IMR-90 (cell line): ENCODE results near the gene SIGLEC7. TPM values are rescaled to one million over a fixed set of nuclear protein-coding genes. Genes with fewer than 3 reads are reported as not detected.

Source experiments
- ATAC-seq: fragments of 200-7000 bp; cut with Tn5 transposase; 2 replicates; pipeline ENCODE4 v1.9.1; 2020; ENCODE audit warnings: low read depth, mild to moderate bottlenecking, moderate library complexity
- BruUV-seq: library from RNA; stranded (reverse); fragments of 400-500 nt; replicated peaks from 2 replicates; lab custom pipeline; 2021; lab: Mats Ljungman, UMichigan
- CTCF ChIA-PET: fragments of 300-600 bp; formaldehyde crosslinking; extraction: SDS; loops from one replicate; lab custom pipeline; 2021; ENCODE audit warnings: antibody characterized with exemption; lab: Yijun Ruan, JAX
- POLR2A ChIA-PET: fragments of 300-600 bp; sonication (Branson Sonifier 250); formaldehyde crosslinking; loops from one replicate; lab custom pipeline; 2022; ENCODE audit warnings: antibody characterized with exemption; ENCODE audit not compliant: unreplicated experiment; lab: Charles Lee
- DNase-seq: peaks from one replicate; pipeline ENCODE4 v3.0.0; 2013
- H2AFZ ChIP-seq: replicated peaks from 2 replicates; pipeline ENCODE3; 2013; ENCODE audit warnings: low read length, mild to moderate bottlenecking; ENCODE audit not compliant: poor library complexity
- H2AK5ac ChIP-seq: 2 replicates; pipeline ENCODE4 v1.6.1; 2013; ENCODE audit warnings: low read depth, low read length, inconsistent platforms
- H2AK9ac ChIP-seq: replicated peaks from 2 replicates; pipeline ENCODE3; 2013; ENCODE audit warnings: mild to moderate bottlenecking, low read depth, low read length, moderate library complexity; ENCODE audit not compliant: poor library complexity
- H2BK120ac ChIP-seq: 2 replicates; pipeline ENCODE4 v1.6.1; 2013; ENCODE audit warnings: low read depth, low read length, inconsistent platforms
- H2BK15ac ChIP-seq: 3 replicates; pipeline ENCODE4 v1.6.1; 2013; ENCODE audit warnings: low read depth, low read length, inconsistent platforms
- H2BK20ac ChIP-seq: 2 replicates; pipeline ENCODE4 v1.6.1; 2013; ENCODE audit warnings: low read depth, mild to moderate bottlenecking, inconsistent platforms, low read length, moderate library complexity
- H2BK5ac ChIP-seq: 2 replicates; pipeline ENCODE4 v1.6.1; 2013; ENCODE audit warnings: mild to moderate bottlenecking, low read depth, low read length, inconsistent platforms; ENCODE audit not compliant: poor library complexity, severe bottlenecking
- H3K14ac ChIP-seq: replicated peaks from 2 replicates; pipeline ENCODE4 v1.6.1; 2013; ENCODE audit warnings: low read depth, low read length, inconsistent platforms
- H3K18ac ChIP-seq: 2 replicates; pipeline ENCODE4 v1.6.1; 2013; ENCODE audit warnings: low read depth, low read length, control low read depth
- H3K23ac ChIP-seq: 2 replicates; pipeline ENCODE4 v1.6.1; 2013; ENCODE audit warnings: low read depth, low read length, inconsistent platforms
- H3K27ac ChIP-seq: 2 replicates; pipeline ENCODE4 v1.5.1; 2013; ENCODE audit warnings: mild to moderate bottlenecking, control low read depth, low read length; ENCODE audit not compliant: insufficient read depth
- H3K27me3 ChIP-seq: 2 replicates; pipeline ENCODE4 v1.6.1; 2013; ENCODE audit warnings: low read length; ENCODE audit not compliant: control insufficient read depth, insufficient read depth
- H3K36me3 ChIP-seq: 2 replicates; pipeline ENCODE4 v1.6.1; 2013; ENCODE audit warnings: low read length, mixed read lengths; ENCODE audit not compliant: control insufficient read depth, insufficient read depth
- H3K4ac ChIP-seq: 2 replicates; pipeline ENCODE4 v1.6.1; 2013; ENCODE audit warnings: low read depth, low read length, inconsistent platforms
- H3K4me1 ChIP-seq: 2 replicates; pipeline ENCODE4 v1.6.1; 2013; ENCODE audit warnings: low read length, mixed read lengths; ENCODE audit not compliant: control insufficient read depth, insufficient read depth
- H3K4me2 ChIP-seq: 2 replicates; pipeline ENCODE4 v1.6.1; 2013; ENCODE audit warnings: low read depth, mild to moderate bottlenecking, control low read depth, low read length, moderate library complexity
- H3K4me3 ChIP-seq: 2 replicates; pipeline ENCODE4 v1.5.1; 2013; ENCODE audit warnings: low read depth, mild to moderate bottlenecking, control low read depth, low read length, moderate library complexity; ENCODE audit not compliant: insufficient read depth
- H3K56ac ChIP-seq: 2 replicates; pipeline ENCODE4 v1.6.1; 2013; ENCODE audit warnings: low read length, inconsistent platforms; ENCODE audit not compliant: insufficient read depth; ENCODE audit errors: extremely low read depth
- H3K79me1 ChIP-seq, 2 experiments: 2 replicates each; pipeline ENCODE4 v1.6.1; 2013; ENCODE audit warnings: low read length in 2 of 2, inconsistent platforms in 1 of 2, low read depth in 1 of 2
- H3K9ac ChIP-seq: 2 replicates; pipeline ENCODE4 v1.6.1; 2013; ENCODE audit warnings: low read depth, low read length, control low read depth
- H3K9me1 ChIP-seq: 2 replicates; pipeline ENCODE4 v1.6.1; 2013; ENCODE audit warnings: low read length, inconsistent platforms; ENCODE audit not compliant: insufficient read depth
- H3K9me3 ChIP-seq: 2 replicates; pipeline ENCODE4 v1.6.1; 2013; ENCODE audit warnings: low read length; ENCODE audit not compliant: control insufficient read depth, insufficient read depth
- H4K20me1 ChIP-seq: 2 replicates; pipeline ENCODE4 v1.6.1; 2013; ENCODE audit warnings: low read length, inconsistent platforms; ENCODE audit not compliant: insufficient read depth
- H4K5ac ChIP-seq: 2 replicates; pipeline ENCODE4 v1.6.1; 2013; ENCODE audit warnings: mild to moderate bottlenecking, low read depth, low read length, control low read depth
- H4K8ac ChIP-seq, 2 experiments: 2 replicates each; pipeline ENCODE4 v1.6.1; 2013; ENCODE audit warnings: low read depth in 2 of 2, low read length in 2 of 2, control low read depth in 1 of 2, inconsistent platforms in 1 of 2
- H4K91ac ChIP-seq: 2 replicates; pipeline ENCODE4 v1.6.1; 2013; ENCODE audit warnings: low read depth, low read length, inconsistent platforms; ENCODE audit not compliant: insufficient read depth
- CTCF ChIP-seq: conservative IDR thresholded peaks from 2 replicates; pipeline ENCODE4 v1.5.1; 2012; ENCODE audit warnings: mild to moderate bottlenecking, low read depth, low read length, improper control_type of control experiment
- MAZ ChIP-seq: IDR thresholded peaks from 2 replicates; pipeline ENCODE4 v1.6.1; 2012; ENCODE audit warnings: low read depth, mild to moderate bottlenecking, low read length, improper control_type of control experiment, moderate library complexity, borderline replicate concordance
- MXI1 ChIP-seq: IDR thresholded peaks from 2 replicates; pipeline ENCODE4 v1.6.1; 2012; ENCODE audit warnings: low read depth, mild to moderate bottlenecking, low read length, moderate library complexity, borderline replicate concordance
- RAD21 ChIP-seq: IDR thresholded peaks from 2 replicates; pipeline ENCODE4 v1.6.1; 2012; ENCODE audit warnings: low read length, improper control_type of control experiment
- SMC3 ChIP-seq: fragments of 150-350 bp; IDR thresholded peaks from 2 replicates; pipeline ENCODE4 v1.6.1; 2016; ENCODE audit warnings: low read depth, mild to moderate bottlenecking, antibody characterized with exemption, low read length, moderate library complexity
- WGBS, 2 experiments: methylation state at CpG; one replicate each; pipeline versions ENCODE4 v1.1.5 to v1.1.7; 2013; ENCODE audit warnings: missing lambda C conversion rate in 2 of 2; ENCODE audit not compliant: insufficient read length in 1 of 2; ENCODE audit errors: extremely low coverage in 2 of 2; 5-methylcytosine and 5-hydroxymethylcytosine counted together
- dilution Hi-C: fragments of 300-500 bp; cut with HindIII; formaldehyde crosslinking; loops from one replicate; pipeline ENCODE4 v1.14.3; 2018; ENCODE audit warnings: low sequenced_read_pairs; ENCODE audit not compliant: unreplicated experiment
- in situ Hi-C: fragments of 300-500 bp; cut with MboI; formaldehyde crosslinking; loops from 3 replicates; pipeline ENCODE4 v1.14.3; 2019; ENCODE audit warnings: low sequenced_read_pairs, inconsistent platforms, mixed read lengths
- intact Hi-C: fragments of 100-400 bp; cut with micrococcal nuclease; formaldehyde crosslinking; loops from 2 replicates; pipeline ENCODE4 v1.10.0; 2022
- polyA plus RNA-seq, 3 experiments: library from polyadenylated mRNA; depleted of rRNA; stranded (reverse); fragments of >200 nt; gene quantifications; 2 replicates each; pipeline ENCODE4 v1.2.3, GENCODE V29; 2012; ENCODE audit warnings: low replicate concordance in 1 of 3
- total RNA-seq: library from RNA; depleted of rRNA; stranded (reverse); fragments of >200 nt; gene quantifications from 2 replicates; pipeline ENCODE4 v1.2.3, GENCODE V29; 2012

Gene SIGLEC7
- total and polyA plus RNA-seq, 2 of the 4 experiments (the other 2 are of a cell fraction), result not detected

DNA sequence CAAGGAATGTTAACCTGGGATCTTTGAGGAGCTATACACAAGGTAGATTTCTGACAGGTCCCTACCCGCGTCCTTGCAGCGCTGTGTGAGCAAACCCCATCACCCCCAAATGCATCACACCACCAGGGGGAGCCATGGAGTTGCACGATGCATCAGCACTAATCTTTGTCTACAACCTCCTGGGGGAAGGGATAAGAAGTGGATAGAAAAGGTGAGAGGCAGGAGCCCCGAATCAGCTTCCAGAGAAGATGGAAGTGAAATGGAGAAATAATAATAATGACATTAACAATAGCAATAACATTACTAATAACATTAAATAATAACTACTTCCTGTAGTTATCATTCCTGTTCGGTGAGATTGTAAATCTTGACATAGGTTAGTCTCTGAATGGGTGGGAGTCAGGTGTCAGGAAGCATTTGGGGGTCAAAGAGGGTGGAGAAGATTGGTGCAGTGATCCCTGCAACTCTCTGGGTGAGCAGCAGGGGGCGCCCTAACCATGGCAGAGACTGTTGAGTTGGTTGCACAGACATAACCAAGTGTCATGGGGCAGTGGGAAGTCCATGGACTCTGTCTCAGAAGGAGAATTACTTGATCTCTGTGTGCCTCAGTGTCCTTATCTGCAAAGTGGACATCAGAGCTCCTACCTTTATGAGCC lies 16.5 kb downstream of the SIGLEC7 start:
- no peak overlapping the region for H2BK5ac ChIP-seq
- dilution Hi-C loops, result no loop called here
- no peak overlapping the region for H3K14ac ChIP-seq
- no peak overlapping the region for H3K4ac ChIP-seq
- peak; percentile 59 for ATAC-seq
- DNase-seq, result peak; percentile 7
- no peak overlapping the region for H2BK20ac ChIP-seq
- H3K9ac ChIP-seq, result no peak overlapping the region
- peak; percentile 44 for TF ChIP-seq CTCF
- peak; percentile 52 for TF ChIP-seq RAD21
- peak; percentile 20; the same call in 1 of the 2 replicates for TF ChIP-seq SMC3
- no peak for TF ChIP-seq MXI1
- TF ChIP-seq MAZ, result no peak
- intact Hi-C loops, result loop anchor here (1.0 kb wide), 1 partner anchor 101 kb away; no protein-coding TSS in a partner anchor
- H3K4me2 ChIP-seq, result no peak overlapping the region
- no peak overlapping the region for H4K5ac ChIP-seq
- no peak overlapping the region for H3K56ac ChIP-seq
- H2AFZ ChIP-seq, result peak overlapping the region; percentile 67
- H2BK120ac ChIP-seq, result no peak overlapping the region
- in situ Hi-C loops, result no loop called here
- H3K36me3 ChIP-seq, result no peaks in the 10 kb centered on the region
- no peaks in the 10 kb centered on the region for H4K20me1 ChIP-seq
- H3K4me1 ChIP-seq, result no peaks in the 10 kb centered on the region
- CTCF ChIA-PET, result interaction anchor here (0.6 to 1.1 kb wide), 2 partner anchors 10 to 492 kb away, joined by 3 read pairs; no protein-coding TSS in a partner anchor
- H2BK15ac ChIP-seq, result no peak overlapping the region
- no peak overlapping the region for H2AK9ac ChIP-seq
- H3K79me1 ChIP-seq, result no peaks in the 10 kb centered on the region
- peaks cover 1% of the 10 kb centered on the region; the same call in 1 of the 2 replicates for H3K27me3 ChIP-seq
- no peaks in the 10 kb centered on the region for H3K9me1 ChIP-seq
- H3K9me3 ChIP-seq, result no peaks in the 10 kb centered on the region
- POLR2A ChIA-PET, result no interaction called here
- no CpG with 5 or more reads among the region's 7 CpGs for WGBS, 2 experiments
- H3K27ac ChIP-seq, result no peak overlapping the region
- no peak overlapping the region for H4K91ac ChIP-seq
- no peak overlapping the region for H3K4me3 ChIP-seq
- H3K23ac ChIP-seq, result no peak overlapping the region
- no peak overlapping the region for H4K8ac ChIP-seq
- no peak overlapping the region for H2AK5ac ChIP-seq
- BruUV-seq, result no TSS peak
- no peak overlapping the region for H3K18ac ChIP-seq
